Natural killer cell (primary cell): ENCODE data around the gene MLST8. TPM values are rescaled to one million over a fixed set of nuclear protein-coding genes. Genes with fewer than 3 reads are reported as not detected.
"Not testable (repeated sequence)": the region's sequence is repeated elsewhere in the genome, so short reads cannot be mapped to it uniquely, and the experiment has no call there.

ENCODE experiments used
- ATAC-seq, 3 donors: fragments of 150-1000 bp in 2 of 3; fragments of 200-7000 bp in 1 of 3; cut with Tn5 transposase; 1 replicate in 1 of 3; 2 replicates in 2 of 3; pipeline ENCODE4 v1.10.0; 2021; ENCODE audit warnings: mild to moderate bottlenecking in 2 of 3, moderate library complexity in 2 of 3
- DNase-seq, 2 donors: peaks; one replicate each; pipeline versions ENCODE4 v3.0.0 to v3.0.0-alpha.2; 2013 to 2021; ENCODE audit warnings: mixed read lengths in 1 of 2
- H3K27ac ChIP-seq: one replicate; pipeline ENCODE4 v1.5.1; 2013; ENCODE audit warnings: mild to moderate bottlenecking, low read length
- H3K27me3 ChIP-seq: one replicate; pipeline ENCODE4 v1.6.1; 2013; ENCODE audit warnings: low read length; ENCODE audit not compliant: control insufficient read depth, insufficient read depth
- H3K36me3 ChIP-seq: one replicate; pipeline ENCODE4 v1.6.1; 2013; ENCODE audit warnings: low read length; ENCODE audit not compliant: control insufficient read depth, insufficient read depth
- H3K4me1 ChIP-seq: one replicate; pipeline ENCODE4 v1.6.1; 2013; ENCODE audit warnings: low read length; ENCODE audit not compliant: control insufficient read depth, insufficient read depth
- H3K4me3 ChIP-seq: one replicate; pipeline ENCODE4 v1.5.1; 2013; ENCODE audit warnings: low read length
- H3K9me3 ChIP-seq: one replicate; pipeline ENCODE4 v1.6.1; 2013; ENCODE audit warnings: low read length; ENCODE audit not compliant: control insufficient read depth, insufficient read depth
- H3K27ac Mint-ChIP-seq, 2 donors: one replicate each; pipeline ENCODE4 v1.8.0; 2022; ENCODE audit warnings: mild to moderate bottlenecking in 2 of 2, mixed read lengths in 2 of 2, moderate library complexity in 1 of 2
- H3K27me3 Mint-ChIP-seq, 2 donors: one replicate each; pipeline ENCODE4 v1.8.0; 2022; ENCODE audit warnings: low read depth in 2 of 2, mixed read lengths in 2 of 2
- H3K36me3 Mint-ChIP-seq: one replicate; pipeline ENCODE4 v1.8.0; 2022; ENCODE audit warnings: mixed read lengths
- H3K4me1 Mint-ChIP-seq, 2 donors: one replicate each; pipeline ENCODE4 v1.8.0; 2022; ENCODE audit warnings: mixed read lengths in 2 of 2
- H3K4me3 Mint-ChIP-seq: one replicate; pipeline ENCODE4 v1.8.0; 2022; ENCODE audit warnings: mild to moderate bottlenecking, moderate library complexity, mixed read lengths
- H3K9me3 Mint-ChIP-seq, 2 donors: one replicate each; pipeline ENCODE4 v1.8.0; 2022; ENCODE audit warnings: mixed read lengths in 2 of 2
- CTCF ChIP-seq: fragments of 200-600 bp; IDR thresholded peaks from one replicate; pipeline ENCODE4 v1.8.0; 2022; ENCODE audit warnings: antibody characterized with exemption
- WGBS: methylation state at CpG from one replicate; pipeline ENCODE4 v1.1.7; 2013; ENCODE audit warnings: missing lambda C conversion rate; ENCODE audit not compliant: insufficient coverage; 5-methylcytosine and 5-hydroxymethylcytosine counted together
- intact Hi-C: fragments of 100-400 bp; cut with micrococcal nuclease; formaldehyde crosslinking; loops from one replicate; pipeline ENCODE4 v1.14.2; 2022
- total RNA-seq, 4 donors: library from RNA; stranded (reverse); fragments of 120-200 nt in 1 of 4; gene quantifications; one replicate each; pipeline versions ENCODE4 v1.2.3 to v1.2.4, GENCODE V29; 2013 to 2022

Gene MLST8
- total RNA-seq, 3 donors from 2014 or later (not counting 1 experiment from before 2014, with no cell fraction given) = 19.7 to 30.2 (median 27.8) TPM

DNA sequence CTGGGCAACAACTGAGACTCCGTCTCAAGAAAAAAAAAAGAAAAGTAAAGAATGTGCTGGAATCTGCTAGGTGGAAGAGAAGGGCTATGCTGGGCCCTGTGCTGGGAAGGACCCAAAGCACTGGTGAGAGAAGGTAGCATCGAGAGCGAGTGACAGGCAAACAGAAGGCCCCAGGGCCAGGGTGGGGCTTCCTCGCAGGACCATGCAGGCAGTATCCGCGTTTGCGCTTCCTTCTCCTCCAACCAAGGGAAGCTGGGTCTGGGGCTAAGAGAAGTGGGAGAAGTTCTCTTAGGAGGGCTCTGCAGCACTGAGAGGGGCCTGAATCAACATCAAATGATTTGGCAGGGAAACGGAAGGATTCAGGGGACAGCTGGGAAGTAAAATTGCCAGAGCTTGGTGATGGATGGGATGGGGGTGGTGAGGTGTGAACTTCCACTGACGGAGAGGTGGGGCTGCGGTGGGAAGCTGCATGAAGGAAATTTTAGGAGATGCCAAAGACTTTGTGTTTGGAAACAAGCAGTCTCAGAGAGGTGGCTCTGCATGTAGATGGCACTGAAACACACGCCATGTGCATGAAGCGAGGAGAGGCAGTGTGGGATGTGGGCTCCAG lies 51.4 kb downstream of the MLST8 start:
- peak overlapping the region; percentile 14 to 71 for H3K27ac Mint-ChIP-seq
- intact Hi-C loops = no loop called here
- H3K4me1 Mint-ChIP-seq = peaks cover 0 to 9% of the 10 kb centered on the region in 2 donors
- Histone ChIP-seq H3K9me3 (no peaks in the 10 kb centered on the region), H3K36me3 (peaks cover 65% of the 10 kb centered on the region), H3K4me3 (no peak overlapping the region), H3K4me1 (peaks cover 8% of the 10 kb centered on the region), H3K27me3 (no peaks in the 10 kb centered on the region), H3K27ac (no peak overlapping the region)
- no peaks in the 10 kb centered on the region for H3K9me3 Mint-ChIP-seq
- no peak overlapping the region for H3K4me3 Mint-ChIP-seq
- WGBS = 94% methylated on average over 12 of the region's 12 CpGs
- peaks cover 6% of the 10 kb centered on the region for H3K36me3 Mint-ChIP-seq
- DNase-seq = no peak
- no peak for TF ChIP-seq CTCF
- H3K27me3 Mint-ChIP-seq = no peaks in the 10 kb centered on the region
- no peak for ATAC-seq

DNA sequence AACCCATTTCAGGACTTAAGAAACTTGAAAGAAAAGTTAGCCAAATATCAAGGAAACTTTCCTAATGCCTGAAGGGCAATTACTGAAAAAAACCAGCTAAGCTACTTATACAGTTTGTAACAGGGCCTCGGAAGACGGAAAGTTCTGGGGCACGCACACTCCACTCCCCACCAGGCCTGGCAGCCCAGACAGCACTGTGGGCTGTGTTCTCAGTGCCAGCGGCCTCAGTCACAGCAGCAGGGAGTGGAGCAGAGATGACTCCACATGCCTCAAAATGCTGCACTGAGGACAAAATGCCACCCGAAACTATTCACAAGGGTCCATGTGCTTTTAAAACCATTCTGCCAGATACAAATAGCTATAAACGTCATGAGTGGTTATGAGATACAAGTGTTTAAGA lies 52.5 kb downstream of the MLST8 start:
- no peak overlapping the region for H3K4me3 Mint-ChIP-seq
- H3K27ac Mint-ChIP-seq = no peak overlapping the region
- intact Hi-C loops = no loop called here

GRCh38 chr16:2258530-2258929 lies 53.3 kb downstream of the MLST8 start:
- H3K9me3 ChIP-seq, ATAC-seq, H3K4me3 ChIP-seq, H3K27ac ChIP-seq, H3K9me3 Mint-ChIP-seq, DNase-seq, H3K4me1 ChIP-seq, intact Hi-C loops, H3K27me3 Mint-ChIP-seq, H3K4me3 Mint-ChIP-seq, H3K36me3 Mint-ChIP-seq, H3K27me3 ChIP-seq: not testable (repeated sequence)
- 96% methylated on average over 7 of the region's 7 CpGs for WGBS
- peaks cover 79% of the 10 kb centered on the region for H3K36me3 ChIP-seq
- Mint-ChIP-seq H3K4me1 (peaks cover 0 to 12% of the 10 kb centered on the region in 2 donors), H3K27ac (peak overlapping the region in 1 of 2 donors; percentile 23)

More for the DNA sequence above, 52.5 kb downstream of the MLST8 start:
- TF ChIP-seq CTCF = no peak
- Mint-ChIP-seq H3K36me3 (peaks cover 6% of the 10 kb centered on the region), H3K4me1 (peaks cover 0 to 10% of the 10 kb centered on the region in 2 donors), H3K9me3 (no peaks in the 10 kb centered on the region), H3K27me3 (no peaks in the 10 kb centered on the region)
- DNase-seq = no peak
- peaks cover 76% of the 10 kb centered on the region for H3K36me3 ChIP-seq
- no peak overlapping the region for H3K27ac ChIP-seq
- no peaks in the 10 kb centered on the region for H3K27me3 ChIP-seq
- WGBS = 98% methylated on average over 5 of the region's 6 CpGs
- H3K4me1 ChIP-seq = no peaks in the 10 kb centered on the region
- H3K4me3 ChIP-seq = no peak overlapping the region
- no peak for ATAC-seq
- no peaks in the 10 kb centered on the region for H3K9me3 ChIP-seq

Other genes with a start within 250 kb of the MLST8 start
- 10 to 100 TPM; 54.5 to 61.1 (median 59.5) TPM for gene NDUFB10, start 245.9 kb upstream of the MLST8 start, total RNA-seq
- 1,000 to 10,000 TPM; 1,124 to 1,385 (median 1,274) TPM for gene RPS2, start 240.6 kb upstream of the MLST8 start, total RNA-seq
- gene RNF151, start 238.6 kb upstream of the MLST8 start, total RNA-seq = not detected
- 10 to 100 TPM; 25.1 to 28.9 (median 28.1) TPM for gene TBL3, start 233.4 kb upstream of the MLST8 start, total RNA-seq
- not detected for gene NOXO1, start 224.0 kb upstream of the MLST8 start, total RNA-seq
- gene GFER, start 221.3 kb upstream of the MLST8 start, total RNA-seq = 10 to 100 TPM; 23.8 to 29.5 (median 24.6) TPM
- 10 to 100 TPM; 10.3 to 19.3 (median 19.1) TPM for gene SYNGR3, start 215.5 kb upstream of the MLST8 start, total RNA-seq
- gene ZNF598, start 195.6 kb upstream of the MLST8 start, total RNA-seq = 10 to 100 TPM; 56.1 to 71.6 (median 58.2) TPM
- gene NPW, start 185.7 kb upstream of the MLST8 start, total RNA-seq = under 1 TPM in 1 of 3 donors, not detected in 2; 0.80 TPM
- gene NHERF2, start 178.6 kb upstream of the MLST8 start, total RNA-seq = 1 to 10 TPM; 4.3 to 7.1 (median 5.6) TPM
- 10 to 100 TPM in 1 of 3 donors, 1 to 10 TPM in 2; 8.7 to 12.9 (median 9.7) TPM for gene NTHL1, start 157.6 kb upstream of the MLST8 start, total RNA-seq
- gene TSC2, start 157.5 kb upstream of the MLST8 start, total RNA-seq = 100 to 1,000 TPM; 135 to 197 (median 161) TPM
- 100 to 1,000 TPM in 1 of 3 donors, 10 to 100 TPM in 2; 87.0 to 105 (median 99.1) TPM for gene PKD1, start 69.6 kb upstream of the MLST8 start, total RNA-seq
- gene RAB26, start 56.8 kb upstream of the MLST8 start, total RNA-seq = under 1 TPM in 2 of 3 donors, not detected in 1; 0.27 to 0.28 TPM
- 10 to 100 TPM; 29.3 to 39.1 (median 37.3) TPM for gene TRAF7, start 49.7 kb upstream of the MLST8 start, total RNA-seq
- gene CASKIN1, start 8.8 kb upstream of the MLST8 start, total RNA-seq = not detected
- gene BRICD5, start 5.4 kb downstream of the MLST8 start, total RNA-seq = 1 to 10 TPM; 3.2 to 5.2 (median 3.6) TPM
- 10 to 100 TPM in 2 of 3 donors, 1 to 10 TPM in 1; 9.7 to 12.8 (median 12.4) TPM for gene PGP, start 9.4 kb downstream of the MLST8 start, total RNA-seq
- 10 to 100 TPM; 43.6 to 45.7 (median 45.7) TPM for gene E4F1, start 18.1 kb downstream of the MLST8 start, total RNA-seq
- gene DNASE1L2, start 31.0 kb downstream of the MLST8 start, total RNA-seq = 1 to 10 TPM in 1 of 3 donors, under 1 TPM in 2; 0.19 to 1.4 (median 0.77) TPM
- 10 to 100 TPM; 14.6 to 19.2 (median 19.0) TPM for gene ECI1, start 46.1 kb downstream of the MLST8 start, total RNA-seq
- gene RNPS1, start 62.7 kb downstream of the MLST8 start, total RNA-seq = 100 to 1,000 TPM; 269 to 284 (median 273) TPM
- 10 to 100 TPM; 12.2 to 17.5 (median 16.6) TPM for gene ABCA3, start 135.3 kb downstream of the MLST8 start, total RNA-seq
- 10 to 100 TPM in 1 of 3 donors, 1 to 10 TPM in 2; 7.5 to 14.2 (median 8.4) TPM for gene CCNF, start 224.0 kb downstream of the MLST8 start, total RNA-seq